HG03520 (cell line): ENCODE results near the gene UBC.
A peak's percentile ranks its signal among the peaks of the same experiment; 100 is the strongest.
"Not testable (repeated sequence)": the region's sequence is repeated elsewhere in the genome, so short reads cannot be mapped to it uniquely, and the experiment has no call there.

Source experiments
- ATAC-seq: cut with Tn5 transposase; IDR thresholded peaks from one replicate; pipeline ENCODE4 v1.9.1; 2021; ENCODE audit warnings: mild to moderate bottlenecking, moderate library complexity; ENCODE audit not compliant: unreplicated experiment

UBC gene

DNA sequence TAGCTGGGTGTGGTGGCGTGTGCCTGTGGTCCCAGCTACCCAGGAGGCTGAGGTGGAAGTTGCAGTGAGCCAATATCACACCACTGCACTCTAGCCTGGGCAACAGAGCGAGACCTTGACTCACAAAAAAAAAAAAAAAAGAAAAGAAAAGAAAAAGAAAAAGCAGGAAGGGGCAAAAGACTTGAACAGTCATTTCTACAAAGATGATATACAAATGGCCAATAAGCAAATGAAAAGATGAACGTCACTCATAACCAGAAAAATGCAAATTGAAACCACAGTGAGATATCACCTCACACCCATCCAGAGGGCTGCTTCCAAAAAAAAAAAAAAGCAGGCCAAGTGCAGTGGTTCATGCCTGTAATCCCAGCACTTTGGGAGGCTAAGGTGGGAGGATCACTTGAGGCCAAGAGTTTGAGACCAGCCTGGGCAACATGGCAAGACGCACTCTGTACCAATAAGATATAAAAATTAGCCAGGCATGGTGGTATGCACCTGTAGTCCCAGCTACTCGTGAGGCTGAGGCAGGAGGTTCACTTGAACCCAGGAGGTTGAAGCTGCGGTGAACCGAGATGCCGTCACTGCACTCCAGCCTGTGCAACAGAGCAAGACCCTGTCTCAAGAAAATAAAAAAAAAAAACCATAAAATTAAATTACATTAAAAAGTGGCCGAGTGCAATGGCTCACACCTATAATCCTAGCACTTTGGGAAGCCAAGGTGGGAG is 20.5 kb downstream of the UBC start:
- ATAC-seq: peak; percentile 60

GRCh38 chr12:124888260-124888659 is 26.2 kb downstream of the UBC start:
- ATAC-seq: no peak

- not testable (repeated sequence) for ATAC-seq
Observed at GRCh38 chr12:124887766-124888165, 26.7 kb downstream of the UBC start.

- peak; percentile 72 for ATAC-seq
Observed at GRCh38 chr12:124884587-124885438, 29.6 kb downstream of the UBC start.

DNA sequence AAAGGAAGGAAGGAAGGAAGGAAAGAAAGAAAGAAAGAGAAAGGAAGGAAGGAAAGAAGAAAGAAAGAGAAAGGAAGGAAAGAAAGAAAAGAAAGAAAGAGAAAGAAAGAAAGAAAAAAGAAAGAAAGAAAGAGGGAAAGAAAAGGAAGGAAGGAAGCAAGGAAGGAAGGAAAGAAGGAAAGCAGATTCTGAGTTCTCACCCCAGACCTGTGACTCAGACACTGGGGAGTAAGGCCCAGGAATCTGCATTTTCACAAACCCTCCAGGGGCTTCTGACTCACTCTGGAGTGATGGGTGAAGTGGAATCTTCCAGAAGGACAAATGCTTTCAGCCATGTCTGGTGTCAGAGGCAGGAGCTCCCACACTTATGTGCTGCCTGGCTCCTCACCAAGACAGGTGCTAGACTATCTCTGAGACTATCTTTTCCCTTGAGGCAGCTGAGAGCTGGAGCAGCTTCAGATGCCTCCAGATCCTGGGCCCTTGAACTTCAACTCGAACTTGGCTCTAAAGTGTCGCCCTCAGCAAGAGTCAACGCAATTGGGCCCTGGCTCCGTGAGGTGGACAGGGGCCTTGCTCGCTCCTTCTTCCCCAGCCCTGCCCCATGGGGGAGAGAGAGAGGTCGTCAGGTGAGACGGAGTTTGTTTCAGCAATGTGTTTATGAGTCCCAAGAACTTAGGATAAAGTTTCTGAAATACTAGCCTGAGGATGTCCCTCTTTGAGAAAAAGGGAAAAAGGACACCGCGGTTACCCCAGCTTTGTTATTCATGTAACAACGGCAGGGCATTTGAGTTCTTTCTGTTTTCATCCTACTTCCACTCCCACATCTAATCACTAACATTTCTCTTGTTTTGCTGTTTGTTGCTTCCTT is 31.0 kb downstream of the UBC start:
- ATAC-seq: no peak

GRCh38 chr12:124881123-124881522 is 33.3 kb downstream of the UBC start:
- no peak for ATAC-seq

DNA sequence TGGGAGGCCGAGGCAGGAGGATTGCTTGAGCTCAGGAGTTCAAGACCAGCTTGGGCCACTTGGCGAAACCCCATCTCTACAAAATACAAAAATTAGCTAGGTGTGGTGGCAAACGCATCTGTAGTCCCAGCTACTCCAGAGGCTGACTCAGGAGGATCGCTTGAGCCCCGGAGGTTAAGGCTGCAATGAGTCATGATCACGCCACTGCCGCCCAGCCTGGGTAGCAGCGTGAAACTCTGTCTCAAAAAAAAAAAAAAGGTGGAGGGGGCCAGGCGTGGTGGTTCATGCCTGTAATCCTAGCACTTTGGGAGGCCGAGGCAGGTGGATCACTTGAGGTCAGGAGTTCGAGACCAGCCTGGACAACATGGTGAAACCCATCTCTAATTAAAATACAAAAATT is 34.1 kb downstream of the UBC start:
- not testable (repeated sequence) for ATAC-seq

GRCh38 chr12:124878795-124879516 is 35.5 kb downstream of the UBC start:
- ATAC-seq: no peak

GRCh38 chr12:124877423-124877822 is 37.0 kb downstream of the UBC start:
- ATAC-seq: no peak

DNA sequence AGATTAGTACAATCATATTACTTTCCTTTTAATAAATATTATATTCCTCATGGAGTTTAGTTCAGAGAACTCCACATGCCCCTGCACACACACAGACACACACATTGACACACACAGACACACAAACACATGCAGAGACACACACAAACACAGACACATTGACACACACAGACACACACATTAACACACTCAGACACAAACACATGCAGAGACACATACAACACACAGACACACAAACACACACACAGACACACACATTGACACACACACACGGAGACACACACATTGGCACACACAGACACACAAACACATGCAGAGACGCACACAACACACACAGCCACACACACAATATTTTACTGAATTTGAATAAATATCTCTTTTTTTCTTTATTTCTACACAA is 38.3 kb downstream of the UBC start:
- ATAC-seq: no peak

GRCh38 chr12:124875803-124876132 is 38.7 kb downstream of the UBC start:
- no peak for ATAC-seq

- no peak for ATAC-seq
Observed at GRCh38 chr12:124874988-124875802, 39.3 kb downstream of the UBC start.

DNA sequence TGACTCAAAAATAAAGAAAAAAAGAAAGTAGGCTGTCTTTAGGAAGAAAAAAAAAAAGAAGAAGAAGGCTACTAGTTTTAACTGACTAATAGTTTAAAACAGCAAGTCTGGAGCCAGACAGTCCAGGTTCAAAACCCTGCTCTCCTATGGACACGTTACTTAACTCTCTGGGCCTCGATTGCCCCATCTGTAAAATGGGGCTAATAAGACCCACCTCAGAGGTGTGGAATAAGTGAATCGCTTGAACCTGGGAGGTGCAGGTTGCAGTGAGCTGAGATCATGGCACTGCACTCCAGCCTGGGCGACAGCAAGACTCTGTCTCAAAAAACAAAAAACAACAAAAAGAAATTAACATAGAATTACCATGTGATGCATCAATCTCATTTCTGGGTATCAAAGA is 40.3 kb downstream of the UBC start:
- no peak for ATAC-seq

DNA sequence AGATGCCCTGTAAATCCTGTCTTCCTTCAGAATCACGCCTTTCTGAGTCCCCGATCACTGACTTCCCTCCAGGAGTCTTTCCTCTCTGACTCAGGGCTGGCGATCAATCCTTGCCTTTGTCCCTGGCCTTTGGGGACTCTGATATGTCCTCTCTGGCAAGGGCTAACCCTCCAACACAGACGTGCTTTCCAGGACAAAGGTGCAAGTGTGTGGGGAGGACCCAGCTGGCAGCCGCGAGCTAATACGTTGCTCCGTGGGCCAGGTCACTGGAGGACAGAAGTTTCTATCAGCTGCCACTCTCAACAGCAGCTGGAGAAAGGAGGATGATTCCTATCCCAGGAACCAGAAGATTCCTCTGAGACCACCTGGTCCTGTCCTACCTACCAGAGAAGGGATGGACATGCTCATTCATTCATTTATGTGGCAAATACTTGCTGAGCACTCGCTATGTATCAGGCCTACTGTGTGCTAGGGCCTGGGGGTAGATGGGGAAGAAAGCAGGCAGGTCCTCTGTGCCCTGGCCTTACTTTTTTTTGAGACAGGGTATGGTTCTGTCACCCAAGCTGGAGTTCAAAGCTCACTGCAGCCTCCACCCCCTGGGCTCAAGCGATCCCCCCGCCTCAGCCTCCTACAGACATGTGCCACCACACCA is 42.3 kb downstream of the UBC start:
- ATAC-seq: no peak

- ATAC-seq: no peak
Observed at GRCh38 chr12:124871297-124871696, 43.2 kb downstream of the UBC start.

GRCh38 chr12:124870515-124870914 is 43.9 kb downstream of the UBC start:
- ATAC-seq: no peak

DNA sequence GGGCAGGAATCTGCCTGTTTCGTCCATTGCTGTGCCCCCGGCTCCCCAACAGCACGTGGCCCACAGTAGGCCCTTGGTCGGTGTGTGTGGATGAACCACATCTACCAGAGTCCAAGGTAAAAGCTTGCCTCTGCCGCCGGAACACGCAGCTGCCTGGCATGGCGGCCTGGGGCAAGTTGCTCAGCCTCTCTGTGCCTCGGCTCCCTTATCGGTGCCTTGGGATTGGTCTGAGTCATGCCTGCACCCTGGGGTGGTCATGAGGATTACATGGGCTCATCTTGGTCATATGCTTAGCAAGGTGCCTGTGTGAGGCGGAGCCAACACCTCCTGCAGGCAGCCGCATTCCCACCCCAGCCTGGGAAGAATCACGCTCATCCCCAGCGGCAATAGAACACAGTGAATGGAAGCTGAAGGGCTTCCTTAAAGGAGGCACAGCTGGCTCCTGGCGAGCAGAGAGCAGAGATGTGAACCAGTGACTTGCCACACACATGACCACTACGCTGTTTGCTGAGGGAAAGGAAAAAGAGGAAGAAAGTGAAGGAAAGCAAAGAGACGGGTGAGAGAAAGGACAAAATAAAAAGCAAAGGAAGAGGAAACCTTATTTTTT is 45.3 kb downstream of the UBC start:
- ATAC-seq: no peak

DNA sequence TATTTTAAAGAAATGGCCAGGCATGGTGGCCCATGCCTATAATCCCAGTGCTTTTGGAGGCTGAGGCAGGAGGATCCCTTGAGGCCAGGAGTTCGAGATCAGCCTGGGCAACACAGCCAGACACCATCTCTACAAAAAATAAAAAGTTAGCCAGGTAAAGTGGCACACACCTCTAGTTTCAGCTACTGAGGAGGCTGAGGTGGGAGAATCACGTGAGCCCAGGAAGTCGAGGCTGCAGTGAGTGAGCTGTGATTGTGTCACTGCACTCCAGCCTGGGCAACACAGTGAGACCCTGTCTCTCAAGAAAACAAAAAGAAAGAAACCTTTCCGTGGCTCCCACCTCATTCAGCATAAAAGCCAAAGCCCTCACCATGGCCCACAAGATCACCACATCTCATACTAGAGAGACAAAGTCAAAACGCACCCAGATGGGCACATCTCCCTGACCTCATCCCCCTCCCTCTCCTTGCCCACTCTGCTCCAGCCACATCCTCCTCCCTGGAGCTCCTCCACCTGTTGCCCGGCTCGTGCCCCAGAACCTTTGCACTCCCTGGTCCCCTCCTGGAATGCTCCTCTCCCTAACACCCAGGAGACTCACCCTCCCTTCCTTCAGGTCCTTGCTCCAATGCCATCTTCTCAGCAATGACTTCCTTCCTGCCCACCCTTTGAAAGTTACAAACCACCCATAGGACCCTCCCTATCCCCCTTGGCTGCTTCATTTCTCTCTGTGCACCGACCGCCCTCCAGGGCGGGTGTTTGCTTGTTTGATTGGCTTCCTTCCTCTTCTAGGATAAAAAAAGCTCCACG is 46.0 kb downstream of the UBC start:
- no peak for ATAC-seq
